ENCODE data around the gene NFAM1.

The NFAM1 gene

DNA sequence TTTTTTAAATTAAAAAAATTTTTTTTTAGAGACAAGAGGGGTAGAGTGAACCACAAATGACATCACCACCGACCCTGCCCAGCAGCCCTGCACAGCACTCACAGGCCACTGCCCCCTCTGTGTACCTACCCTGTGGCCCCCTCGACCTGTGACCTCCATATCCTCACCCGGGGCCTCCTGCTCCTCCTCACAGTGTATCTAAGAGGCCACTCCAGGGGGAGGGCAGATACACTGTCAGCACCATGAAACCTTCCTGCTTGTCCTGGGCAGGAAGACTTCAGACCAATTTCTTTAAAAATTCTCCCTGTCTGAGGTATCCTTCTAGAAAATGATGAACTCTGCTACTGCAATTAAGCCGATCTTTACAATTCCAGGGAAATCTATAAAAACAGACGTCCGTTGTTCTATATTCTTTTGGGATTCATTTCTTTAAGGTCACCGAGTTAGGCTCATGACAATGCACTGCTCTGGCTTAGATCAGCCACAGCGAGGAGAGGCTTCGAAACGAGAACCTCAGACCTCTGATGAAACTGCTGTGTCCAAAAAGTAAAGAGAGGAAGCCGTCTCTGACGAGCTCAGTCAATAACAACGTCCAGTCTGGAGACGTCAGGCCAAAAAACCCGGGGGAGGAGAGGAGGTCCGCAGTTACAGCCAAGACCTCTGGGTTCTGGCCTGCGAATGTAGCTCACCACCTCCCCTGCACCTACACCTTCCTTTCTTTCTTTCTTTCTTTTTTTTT lies 17.5 kb downstream of the NFAM1 start:
- peak; percentile 86 to 89 for DNase-seq

DNA sequence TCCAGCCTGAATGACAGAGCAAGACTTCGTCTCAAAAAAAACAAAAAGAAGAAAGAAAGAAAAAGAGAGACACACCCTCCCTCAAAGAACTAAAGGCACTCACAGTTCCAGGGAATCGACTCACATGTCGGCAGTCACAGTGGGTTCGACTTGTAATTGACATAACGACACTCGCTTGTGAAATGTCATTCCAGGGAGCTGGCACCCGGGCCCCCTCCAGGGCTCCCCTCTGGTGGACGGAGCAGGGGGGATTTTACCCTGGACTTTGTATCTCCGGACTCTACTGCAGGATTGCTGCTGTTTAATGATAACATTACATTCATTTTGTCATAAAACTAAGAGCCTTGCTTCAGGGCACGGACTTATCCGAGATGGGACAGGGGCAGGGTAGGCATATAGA lies 18.2 kb downstream of the NFAM1 start:
- no peak for DNase-seq

DNA sequence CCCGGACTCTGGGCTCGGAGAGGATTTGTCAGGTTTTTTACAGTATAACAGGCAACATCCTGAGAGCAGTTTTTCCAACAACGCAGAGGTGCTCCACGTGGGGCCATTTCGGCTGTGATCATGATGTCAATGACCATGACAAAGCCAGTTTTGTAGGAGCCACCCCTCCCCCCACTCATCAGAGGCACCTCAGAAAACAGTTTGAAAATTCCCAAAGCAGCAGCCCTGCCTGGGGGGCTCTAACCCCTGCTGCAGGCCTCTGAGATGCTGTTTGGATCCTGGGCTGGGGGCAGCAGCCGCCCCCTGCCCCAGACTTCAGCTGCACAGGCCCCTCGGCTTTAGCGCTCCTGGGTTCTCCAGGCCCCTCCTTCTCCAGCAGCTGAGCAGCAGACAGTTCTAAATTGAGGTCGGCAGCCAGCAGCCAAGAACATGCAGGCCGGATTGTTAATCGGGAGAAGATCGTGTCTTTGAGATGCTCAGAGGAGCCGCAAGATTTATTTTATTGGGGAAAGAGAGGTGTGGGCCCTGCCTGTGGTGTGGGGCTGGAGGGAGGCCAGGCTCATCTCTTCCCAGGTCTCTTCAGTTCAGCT lies 19.4 kb downstream of the NFAM1 start:
- DNase-seq, result no peak

DNA sequence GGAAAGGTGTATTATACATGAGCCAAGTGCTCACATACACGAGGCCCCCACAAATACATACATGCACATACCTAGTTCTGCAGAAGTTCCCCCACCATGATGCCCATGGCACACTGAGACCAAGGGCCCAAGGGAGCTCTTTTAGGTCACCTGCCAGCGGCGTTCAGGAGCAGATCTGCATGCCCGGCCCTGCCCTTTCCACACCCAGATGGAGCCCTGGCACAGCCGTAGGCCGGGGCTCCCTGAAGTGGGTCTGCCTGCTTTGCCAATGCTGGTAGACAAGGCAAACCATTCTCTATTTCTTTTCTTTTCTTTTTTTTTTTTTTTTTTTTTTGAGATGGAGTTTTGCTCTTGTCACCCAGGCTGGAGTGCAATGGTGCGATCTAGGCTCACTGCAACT lies 21.5 kb downstream of the NFAM1 start:
- no peak for DNase-seq

DNA sequence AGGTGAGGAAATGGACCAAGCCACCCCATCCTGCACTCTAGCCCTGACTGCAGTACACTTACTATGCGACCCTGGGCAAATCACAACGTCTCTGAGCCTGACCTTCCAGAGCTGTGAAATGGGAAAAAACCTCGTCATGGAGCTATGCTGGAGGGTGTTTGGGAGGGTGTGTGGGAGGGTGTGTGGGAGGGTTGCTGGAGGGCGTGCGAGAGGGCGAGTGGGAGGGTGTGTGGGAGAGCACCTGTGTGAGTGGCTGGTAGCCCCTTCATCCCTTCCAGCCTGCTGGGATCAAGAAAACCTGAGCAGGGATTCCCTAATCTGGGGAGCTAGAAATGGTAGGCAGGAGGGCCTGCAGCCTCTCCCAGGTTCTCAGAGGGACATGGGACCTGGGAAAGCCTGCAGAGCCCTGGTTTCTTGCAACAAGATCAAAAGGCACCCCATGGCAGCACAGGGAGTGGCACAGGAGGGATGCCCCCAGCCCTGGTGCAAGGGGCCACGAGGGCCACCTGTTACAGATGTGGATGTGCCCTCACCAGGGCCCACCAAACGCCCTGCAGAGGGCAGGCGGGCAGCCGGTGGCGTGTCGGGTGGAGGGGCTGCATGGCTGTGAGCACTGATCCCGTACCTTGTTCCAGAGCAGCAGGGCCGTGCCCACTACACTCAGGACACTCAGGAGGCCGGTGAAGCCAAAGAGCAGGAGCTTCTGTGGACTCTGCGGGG lies 23.2 kb downstream of the NFAM1 start:
- no peak for DNase-seq

DNA sequence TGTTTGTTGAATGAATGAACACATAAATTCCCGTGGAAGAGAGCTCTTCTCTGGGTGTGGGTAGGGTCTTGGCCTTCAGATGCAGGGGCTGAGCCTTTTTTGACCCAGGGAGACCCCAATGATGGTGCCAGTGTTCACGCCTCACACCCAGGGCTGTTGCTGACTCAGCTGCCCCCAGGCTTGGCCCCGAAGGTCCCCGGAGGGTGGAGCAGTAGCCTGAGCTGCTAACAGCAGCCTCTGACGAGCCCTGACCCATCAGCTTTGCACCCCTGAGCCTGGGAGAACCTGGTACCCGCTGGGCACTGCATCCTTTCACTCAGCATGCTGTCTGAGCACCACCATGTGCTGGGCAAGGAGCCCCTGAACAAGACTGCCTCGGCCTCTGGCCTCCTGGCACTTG lies 23.9 kb downstream of the NFAM1 start:
- DNase-seq, result no peak

DNA sequence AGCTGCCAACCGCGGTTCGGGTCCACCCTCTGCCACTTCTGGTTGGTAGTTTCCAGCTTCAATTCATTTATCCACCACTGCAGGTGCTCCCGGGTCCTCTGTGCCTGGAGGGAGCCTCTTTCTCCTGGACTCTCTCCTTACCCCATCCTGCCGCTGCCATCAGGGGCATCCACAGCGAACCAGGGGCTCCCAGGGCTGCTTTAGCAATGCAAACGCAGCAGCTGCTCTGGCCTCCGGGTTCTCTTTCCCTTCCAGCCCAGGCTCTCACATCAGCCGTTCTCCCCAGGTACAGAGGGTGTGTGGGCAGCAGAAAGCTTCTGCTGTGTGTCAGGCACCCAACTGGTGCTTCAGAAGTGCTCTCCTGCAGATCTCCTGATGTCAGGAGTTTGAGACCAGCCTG lies 27.9 kb downstream of the NFAM1 start:
- no peak for DNase-seq

DNA sequence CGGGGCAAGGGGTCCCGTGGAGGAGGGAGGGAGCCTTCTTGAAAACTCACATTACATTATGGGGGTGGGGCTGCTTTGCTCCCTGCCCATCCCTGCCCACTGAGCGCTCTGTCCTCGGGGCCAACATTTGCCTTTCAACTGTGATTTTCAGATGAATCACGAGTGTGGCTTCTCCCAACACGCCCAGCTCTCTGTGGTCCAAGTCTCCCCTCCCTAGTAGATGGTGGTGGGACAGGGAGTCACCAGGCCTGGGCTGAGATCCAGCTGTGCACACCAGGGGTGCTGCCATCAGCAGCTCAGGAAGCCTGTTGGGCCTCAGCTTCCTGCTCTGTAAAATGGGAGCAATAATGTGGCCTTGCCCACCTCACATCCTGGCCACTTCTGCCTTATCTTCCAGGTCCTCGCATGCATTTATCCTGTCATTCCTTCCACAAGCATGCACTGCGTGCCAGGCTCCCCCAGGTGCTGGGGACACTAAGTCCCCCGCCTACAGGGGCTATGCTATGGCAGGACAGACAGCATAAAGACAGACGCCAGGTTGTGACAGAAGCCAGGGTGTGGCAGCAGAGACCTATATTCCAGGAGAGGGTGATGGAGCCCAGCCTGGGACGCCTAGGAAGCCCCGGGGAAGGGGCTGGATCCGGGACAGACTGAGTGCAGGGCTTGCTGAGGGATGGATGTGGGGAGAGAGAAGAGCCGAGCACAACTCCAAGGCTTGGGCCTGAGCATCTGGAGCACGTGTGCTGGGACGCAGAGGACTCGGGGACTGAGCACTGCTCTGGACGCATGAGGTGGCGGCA lies 30.5 kb downstream of the NFAM1 start:
- no peak for DNase-seq

DNA sequence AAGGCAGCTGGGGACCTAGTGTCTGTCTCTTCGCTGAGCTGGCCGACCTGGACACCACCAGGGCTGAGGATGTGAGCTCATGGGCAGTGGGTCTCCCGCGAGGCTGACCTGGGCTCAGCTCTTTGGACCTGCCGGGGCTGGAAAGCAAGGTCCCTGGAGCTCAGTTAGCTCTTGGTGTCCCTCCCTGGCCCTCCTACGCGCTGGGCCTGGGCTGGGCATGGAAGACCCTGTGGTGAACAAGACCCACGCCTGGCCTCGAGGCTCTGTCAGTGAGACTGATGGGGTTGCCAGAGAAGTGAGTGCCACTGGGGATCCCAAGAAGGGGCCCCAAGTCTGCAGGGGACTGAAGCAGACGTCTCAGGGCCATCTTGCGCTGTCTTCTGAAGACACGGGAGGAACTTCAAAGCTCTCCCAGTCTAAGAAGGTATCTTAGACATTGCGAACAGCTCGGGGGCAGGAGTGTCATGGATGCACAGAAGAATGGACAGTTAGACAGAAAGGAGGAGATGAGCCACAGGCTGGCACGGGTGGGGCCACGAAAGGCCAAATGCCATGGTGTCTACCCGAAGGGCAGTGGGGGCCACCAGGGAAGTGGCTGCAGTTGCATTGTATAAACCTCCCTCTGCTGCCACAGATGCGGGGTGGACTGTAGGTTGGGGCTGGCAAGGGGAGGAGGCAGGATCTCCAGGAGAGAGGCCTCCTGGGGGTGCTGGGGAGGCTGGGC lies 31.2 kb downstream of the NFAM1 start:
- no peak for DNase-seq

DNA sequence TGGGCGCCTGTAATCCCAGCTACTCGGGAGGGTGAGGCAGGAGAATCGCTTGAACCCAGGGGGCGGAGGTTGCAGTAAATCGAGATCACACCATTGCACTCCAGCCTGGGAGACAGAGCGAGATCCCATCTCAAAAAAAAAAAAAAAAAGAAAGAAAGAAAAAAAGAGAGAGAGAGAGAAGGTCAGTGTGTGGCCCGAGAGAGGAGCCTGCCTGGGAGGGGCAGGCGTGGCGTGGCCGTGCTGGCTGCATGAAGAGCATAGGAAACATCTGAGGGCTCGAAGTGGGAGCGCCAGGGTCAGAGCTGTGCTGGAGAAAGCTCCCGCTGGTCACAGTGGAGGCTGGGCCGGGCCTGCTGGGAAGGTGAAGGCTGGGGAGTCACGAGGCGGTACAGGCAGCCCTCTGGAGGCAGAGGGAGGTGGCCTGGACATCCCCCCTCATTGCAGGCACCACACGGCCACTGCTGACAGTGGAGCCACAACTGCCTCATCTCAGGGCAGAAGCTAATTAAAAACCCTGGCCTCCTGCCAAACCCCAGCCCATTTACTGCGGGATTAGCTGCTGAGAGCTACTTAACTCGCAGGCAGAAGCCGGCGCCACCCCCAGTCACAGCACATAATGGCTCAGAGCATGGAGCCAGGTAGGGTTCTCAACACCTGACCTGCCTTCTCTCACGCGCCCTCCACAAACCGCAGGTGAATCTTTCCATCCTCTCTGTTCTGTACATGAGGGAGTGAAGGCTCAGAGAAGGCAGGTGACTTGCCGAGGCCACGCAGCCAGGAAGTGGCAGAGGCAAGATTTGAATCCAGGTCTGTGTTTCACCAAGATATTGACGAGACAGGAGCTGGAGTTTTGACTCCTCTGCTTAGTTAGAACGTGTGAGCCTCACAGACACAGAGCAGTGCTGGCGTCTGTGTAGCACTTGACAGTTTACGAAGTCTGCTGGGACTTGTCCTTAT lies 32.6 kb downstream of the NFAM1 start:
- peak in 1 of 2 donors; percentile 7 for DNase-seq

DNA sequence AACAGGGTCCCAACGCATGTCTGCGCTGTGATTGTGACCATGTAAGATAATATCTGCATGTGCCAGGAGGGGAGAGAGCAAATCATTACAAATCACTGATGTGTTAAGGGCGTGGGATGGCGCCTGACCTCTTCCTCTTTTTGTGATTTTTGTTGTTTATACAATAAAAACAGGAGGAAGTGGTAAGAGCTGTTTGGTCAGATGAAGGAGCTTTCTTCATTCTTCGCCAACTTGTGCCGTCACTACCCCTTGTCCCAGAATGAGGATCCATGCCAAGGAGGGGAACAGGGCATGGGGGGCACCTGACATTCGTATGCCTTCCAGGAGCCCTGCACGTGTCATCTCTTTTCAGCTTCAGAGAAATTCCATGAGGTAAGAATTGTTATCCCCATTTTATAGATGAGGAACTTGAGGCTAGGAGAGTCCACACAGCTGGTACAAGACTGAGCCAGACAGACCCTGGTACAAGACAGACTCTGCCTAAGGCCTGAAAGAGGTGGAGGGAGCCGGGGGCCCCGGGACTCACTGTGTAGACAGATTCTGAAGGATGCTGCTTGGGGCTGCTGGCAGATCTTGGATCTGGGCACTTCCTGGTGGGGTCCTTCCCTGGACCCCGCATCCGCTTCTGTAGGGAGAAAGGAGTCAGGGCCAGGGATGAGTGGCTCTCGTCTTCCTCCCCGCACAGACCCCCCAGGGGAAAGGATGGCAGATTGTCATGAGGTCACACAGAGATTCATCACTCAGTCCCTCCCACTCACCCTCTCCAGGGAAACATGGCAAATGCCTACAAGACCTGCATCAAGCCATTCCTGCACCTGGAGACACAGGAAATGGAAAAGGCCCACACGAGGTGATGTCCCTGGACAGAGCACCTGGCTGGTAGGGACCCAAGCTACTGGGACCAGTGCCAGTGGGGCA lies 34.6 kb downstream of the NFAM1 start:
- peak; percentile 93 to 96 for DNase-seq

DNA sequence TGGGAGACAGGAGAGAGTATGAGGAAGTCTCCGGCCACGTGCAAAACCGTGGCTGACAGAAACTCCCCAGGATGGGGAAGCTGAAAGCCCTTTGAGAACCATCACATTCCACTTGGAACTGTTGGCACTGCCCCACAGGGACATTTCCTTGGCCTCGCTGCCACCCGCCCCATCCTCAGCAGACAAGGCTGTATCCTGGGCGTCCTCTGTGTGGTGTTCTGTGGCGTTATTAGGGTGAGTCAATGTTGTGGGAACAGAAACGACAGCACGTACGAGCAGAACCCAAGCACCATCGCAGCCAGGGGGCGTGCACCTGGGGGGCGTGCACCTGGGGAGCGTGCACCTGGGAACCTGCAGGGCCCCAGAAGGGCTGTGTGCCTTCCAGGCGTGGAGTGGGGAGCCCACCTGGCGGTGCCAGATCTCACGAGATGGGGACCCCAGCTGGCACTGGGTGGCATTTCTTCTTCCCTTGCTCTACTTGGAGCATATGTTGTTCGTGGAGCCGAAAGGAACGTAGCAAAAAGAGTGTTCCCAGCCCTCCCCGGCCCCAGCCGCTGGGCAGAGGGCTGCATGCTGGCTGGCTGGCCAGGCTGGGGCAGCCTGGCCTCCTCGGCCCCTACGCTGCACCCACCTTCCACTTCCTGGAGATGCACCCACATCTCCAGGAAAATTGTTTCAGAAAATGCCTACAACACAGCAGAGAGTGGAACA lies 35.4 kb downstream of the NFAM1 start:
- DNase-seq, result peak; percentile 61 to 75

DNA sequence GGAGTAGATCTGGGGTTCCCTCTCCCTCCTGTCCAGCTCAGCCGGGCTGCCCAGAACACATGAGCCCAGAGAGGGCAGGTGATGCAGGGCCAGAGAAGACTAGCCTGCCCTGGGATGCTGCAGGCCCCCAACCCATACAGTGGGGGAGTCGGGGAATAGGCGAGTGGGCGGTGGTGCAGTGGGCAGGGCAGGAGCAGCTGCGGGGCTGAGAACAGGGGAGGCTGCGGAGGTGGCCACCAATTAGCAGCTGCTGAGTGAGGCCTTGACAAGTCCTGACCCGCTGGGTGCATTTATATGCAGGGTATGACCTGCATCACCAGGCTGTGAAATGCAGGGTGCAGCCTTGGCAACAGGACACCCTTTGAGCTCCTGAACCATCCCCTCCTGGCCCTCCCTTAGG lies 43.1 kb downstream of the NFAM1 start:
- no peak for DNase-seq

DNA sequence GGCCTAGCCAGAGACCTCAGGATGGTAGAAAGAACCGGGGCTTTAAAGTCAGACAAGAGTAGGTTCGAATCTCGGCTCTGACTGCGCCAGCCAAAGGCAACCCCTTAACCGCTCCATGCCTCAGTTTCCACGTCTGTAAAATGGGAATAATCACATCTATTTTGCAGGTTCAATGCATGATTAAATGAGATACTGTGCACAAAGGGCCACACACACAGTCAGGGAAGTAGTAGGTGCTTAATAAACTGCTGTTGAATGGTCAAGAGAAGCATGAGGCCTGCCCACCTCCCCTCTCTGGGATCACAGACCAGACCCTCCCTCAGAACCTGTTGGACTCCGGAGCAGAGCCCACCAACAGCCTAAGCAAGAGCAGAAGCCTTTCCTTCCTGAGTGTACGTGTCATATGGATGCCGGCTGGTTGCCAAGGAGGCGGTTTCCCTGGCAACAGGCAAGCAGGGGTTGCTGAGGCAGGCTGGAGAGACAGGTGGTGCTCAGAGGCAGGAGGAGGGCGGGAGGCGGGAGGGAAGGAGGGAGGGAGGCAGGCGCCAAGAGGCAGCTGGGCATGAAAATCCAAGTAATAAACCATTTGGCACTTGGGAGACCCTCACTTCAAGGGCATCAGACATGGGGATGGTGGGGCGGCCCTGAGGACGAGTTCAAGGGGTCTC lies 43.9 kb downstream of the NFAM1 start:
- DNase-seq, result no peak

DNA sequence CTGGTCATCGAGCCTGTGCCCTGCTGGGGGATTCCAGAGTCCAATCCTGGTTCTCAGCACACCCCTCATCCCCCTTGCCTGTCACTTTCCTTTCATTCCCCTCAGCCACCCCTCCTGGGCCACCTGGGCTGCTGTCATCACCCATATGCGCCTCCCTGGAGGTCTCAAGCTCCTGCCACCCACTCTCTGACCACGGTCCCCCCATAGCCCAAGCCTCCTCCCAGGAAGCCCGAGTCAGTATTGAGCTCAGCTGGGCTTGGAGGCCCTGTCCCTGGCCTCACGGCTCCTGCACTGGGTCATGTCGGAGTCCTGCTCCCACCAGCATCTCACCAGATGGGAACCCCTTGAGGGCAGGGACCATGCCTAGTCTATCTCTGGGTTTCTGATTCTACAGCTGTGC lies 44.6 kb downstream of the NFAM1 start:
- DNase-seq, result no peak

DNA sequence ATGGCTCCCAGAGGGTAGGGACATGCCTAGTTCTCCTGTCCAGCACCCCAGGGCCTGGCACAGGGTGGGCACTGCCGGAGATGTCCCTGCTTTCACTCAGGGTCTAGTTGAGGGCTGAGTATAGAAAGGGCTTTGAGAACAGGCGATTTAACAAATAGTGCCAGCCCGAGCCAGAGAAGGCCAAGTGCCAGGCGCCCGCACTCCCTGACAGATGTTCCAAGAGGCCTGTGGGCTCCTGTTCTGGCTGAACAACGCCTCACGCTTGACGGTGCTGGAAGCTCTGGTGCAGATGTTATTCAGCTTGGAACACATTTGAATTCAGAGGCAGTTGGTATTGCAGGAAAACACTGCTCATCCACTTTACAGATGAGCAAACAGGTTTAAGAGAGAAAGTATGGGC lies 46.5 kb downstream of the NFAM1 start:
- no peak for DNase-seq

DNA sequence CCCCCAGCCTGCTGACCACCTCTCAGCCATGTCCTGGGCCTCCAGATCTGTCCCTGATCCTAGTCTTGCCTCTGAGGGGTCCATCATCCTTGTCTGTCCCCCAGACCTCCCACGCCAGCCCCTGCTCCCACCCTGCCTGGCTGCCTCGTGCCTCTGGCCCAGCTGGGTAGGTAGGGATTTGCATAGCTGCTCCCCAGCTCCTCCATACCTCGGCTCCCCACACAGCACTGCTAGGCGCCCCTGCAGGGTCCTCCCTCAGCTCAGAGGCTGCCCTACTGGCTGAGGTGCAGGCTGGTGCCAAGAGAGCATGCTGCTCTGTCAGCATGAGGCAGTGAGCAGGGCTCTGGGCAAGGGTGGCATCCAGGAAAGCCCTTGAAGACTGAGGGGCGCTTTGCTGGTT lies 47.7 kb downstream of the NFAM1 start:
- DNase-seq, result no peak

DNA sequence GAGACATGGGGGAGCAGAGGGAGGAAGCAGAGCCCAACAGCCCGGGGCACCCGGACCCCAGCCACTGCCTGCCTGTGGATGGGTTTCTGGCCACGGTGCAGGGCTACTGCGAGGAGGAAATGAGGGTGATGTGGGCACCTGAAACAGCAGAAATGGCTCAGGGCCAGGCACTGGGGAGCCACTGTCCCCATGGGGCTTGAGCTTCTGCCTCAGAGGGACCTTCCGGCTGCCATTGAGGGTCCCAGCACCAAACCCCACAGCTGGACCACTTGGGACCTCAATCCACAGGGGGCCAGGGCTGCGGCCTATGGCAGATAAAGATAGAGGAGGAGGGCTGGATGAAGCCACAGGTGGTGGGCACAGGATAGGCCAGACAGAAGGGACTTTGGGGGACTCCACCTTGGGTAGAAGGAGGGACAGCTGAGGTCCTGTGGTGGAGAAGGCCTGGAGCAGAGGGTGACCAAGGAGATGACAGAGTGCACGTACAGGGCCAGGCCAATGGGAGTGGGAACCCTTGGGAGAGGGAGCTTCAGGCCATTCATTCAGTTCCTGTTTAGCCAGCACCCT lies 48.3 kb downstream of the NFAM1 start:
- DNase-seq, result no peak

DNA sequence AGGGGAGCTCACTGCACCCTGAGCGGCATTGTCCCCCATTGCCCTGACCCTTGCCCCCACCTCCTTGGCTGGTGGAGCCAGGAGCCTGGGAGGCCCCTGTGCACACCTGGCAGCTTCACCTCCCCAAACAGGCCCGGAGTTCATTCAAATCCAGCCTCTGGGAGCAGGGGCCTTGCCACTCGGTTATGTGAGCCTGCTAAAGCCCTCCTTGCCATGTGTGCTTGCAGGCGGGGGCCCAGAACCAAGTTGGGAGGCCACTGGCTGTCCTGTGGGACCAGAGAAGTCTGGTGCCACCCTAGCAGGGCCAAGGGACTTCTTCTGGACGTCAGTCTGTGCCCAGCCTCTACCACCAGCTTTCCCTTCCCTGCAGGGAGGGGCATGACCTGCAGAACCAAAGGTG lies 48.9 kb downstream of the NFAM1 start:
- no peak for DNase-seq
